GM18526 (cell line): ENCODE data around the gene ATOSB.

Source experiments
- POLR2A ChIP-seq: IDR thresholded peaks from 3 replicates; pipeline ENCODE4 v1.6.1; 2011; ENCODE audit not compliant: insufficient read length; ENCODE audit errors: extremely low read depth

ATOSB gene

GRCh38 chr9:35074141-35074540, 41.5 kb downstream of the ATOSB start:
- TF ChIP-seq POLR2A: no peak

GRCh38 chr9:35073279-35073612, 42.4 kb downstream of the ATOSB start:
- TF ChIP-seq POLR2A: no peak

- peak; percentile 96 for TF ChIP-seq POLR2A
Measured at GRCh38 chr9:35072461-35073278, 43.0 kb downstream of the ATOSB start, which contains the start of gene VCP. Gene VCP (minus strand): TSS chr9:35072625. CDS start chr9:35072353, 272 bp downstream.

- TF ChIP-seq POLR2A: peak; percentile 37
Measured at GRCh38 chr9:35071814-35072460, 43.7 kb downstream of the ATOSB start.

GRCh38 chr9:35070823-35071813, 44.5 kb downstream of the ATOSB start:
- TF ChIP-seq POLR2A: no peak

GRCh38 chr9:35069020-35069419, 46.6 kb downstream of the ATOSB start:
- TF ChIP-seq POLR2A: no peak

GRCh38 chr9:35067056-35067455, 48.6 kb downstream of the ATOSB start:
- TF ChIP-seq POLR2A: no peak

- TF ChIP-seq POLR2A: no peak
Measured at GRCh38 chr9:35060548-35061207, 55.0 kb downstream of the ATOSB start.

GRCh38 chr9:35059438-35059837, 56.2 kb downstream of the ATOSB start:
- TF ChIP-seq POLR2A: no peak

GRCh38 chr9:35057271-35057620, 58.4 kb downstream of the ATOSB start:
- no peak for TF ChIP-seq POLR2A

GRCh38 chr9:35056571-35057270, 58.9 kb downstream of the ATOSB start:
- TF ChIP-seq POLR2A: no peak

- no peak for TF ChIP-seq POLR2A
Measured at GRCh38 chr9:35054871-35055644, 60.6 kb downstream of the ATOSB start.

GRCh38 chr9:35054185-35054835, 61.4 kb downstream of the ATOSB start:
- TF ChIP-seq POLR2A: no peak
